Activated gamma-delta T cell treated with Interleukin-2 at 50 U/mL for 16 hours (primary cell): ENCODE data around the gene HCRT.

Experiments
- DNase-seq: peaks from one replicate; pipeline ENCODE4 v3.0.0-alpha.2; 2020

Gene HCRT

DNA sequence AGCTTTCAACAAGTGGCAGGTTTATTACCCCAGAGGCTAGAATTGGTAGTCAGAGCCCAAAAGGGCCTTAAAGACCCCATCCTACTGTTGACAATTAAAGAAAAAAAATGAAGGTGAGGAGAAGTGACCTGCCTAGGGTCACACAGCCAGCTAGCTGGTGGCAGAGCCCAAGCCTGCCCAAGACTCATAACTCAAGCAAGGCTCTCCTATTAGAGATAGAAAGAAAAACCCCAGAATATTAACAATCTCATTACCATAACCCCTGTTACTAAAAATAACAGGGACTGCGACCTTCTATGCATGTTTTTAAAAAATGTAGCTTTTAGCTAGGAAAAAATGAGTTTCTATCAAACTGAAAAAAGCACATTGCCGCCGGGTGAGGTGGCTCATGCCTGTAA, 48.6 kb downstream of the HCRT start:
- DNase-seq: no peak

DNA sequence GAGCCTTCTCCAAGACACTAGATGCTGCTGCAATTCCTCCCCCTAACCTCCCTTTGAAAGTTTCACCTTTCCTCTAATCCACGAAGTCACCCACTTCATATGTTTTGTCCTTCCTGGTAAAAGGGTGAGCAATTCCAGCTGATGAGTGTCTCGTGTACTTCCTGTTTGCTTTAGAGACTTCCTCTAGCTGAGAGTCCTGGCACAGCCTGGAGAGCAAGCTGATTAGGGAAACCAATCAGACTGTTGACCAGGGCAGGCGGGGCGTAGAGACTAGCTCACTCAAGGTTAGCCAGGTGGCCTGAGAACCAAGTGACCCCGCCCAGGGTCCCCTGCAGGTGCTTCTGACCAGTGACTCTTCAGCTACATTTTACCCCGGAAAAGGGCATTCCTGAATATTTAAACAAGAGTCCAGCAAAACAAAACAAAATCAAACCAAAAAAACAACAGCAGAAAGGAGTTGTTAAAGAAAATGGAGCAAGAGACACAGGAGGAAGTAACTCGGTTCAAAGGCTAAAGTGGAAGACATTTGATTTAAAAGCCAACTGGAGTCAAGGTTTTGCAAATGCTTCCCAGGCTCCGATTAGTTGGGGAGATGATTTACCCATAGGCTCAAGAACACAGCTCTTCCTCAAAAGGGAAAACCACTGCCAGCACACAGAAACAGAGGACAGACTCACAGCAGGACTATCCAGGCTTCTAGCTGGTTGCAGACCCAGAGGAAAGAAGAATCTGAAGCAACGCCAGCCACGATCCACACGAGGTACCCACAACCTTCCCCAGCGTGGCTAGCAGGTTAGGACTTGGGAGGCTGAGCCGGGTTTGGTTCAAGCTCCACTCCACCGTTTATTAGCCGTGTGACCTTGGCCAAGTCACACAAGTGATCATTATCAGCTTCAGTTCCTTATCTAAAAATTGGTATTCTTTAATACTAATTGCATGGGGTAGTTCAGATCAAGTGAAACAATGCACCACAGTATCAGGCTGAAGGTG, 49.3 kb downstream of the HCRT start:
- DNase-seq: no peak

GRCh38 chr17:42135151-42135550, 50.1 kb downstream of the HCRT start:
- no peak for DNase-seq
